MM.1S (cell line): ENCODE data around the gene CYP8B1.

Experiments used
- DNase-seq: peaks from one replicate; pipeline ENCODE4 v3.0.0-alpha.2; 2015
- H2AFZ ChIP-seq: fragments of 300-600 bp; sonication (generic); 2 replicates; pipeline ENCODE4 v1.6.0; 2016; ENCODE audit warnings: antibody characterized with exemption, low read length
- H3F3A ChIP-seq: fragments of 300-600 bp; sonication (generic); 2 replicates; pipeline ENCODE4 v1.6.1; 2016; ENCODE audit warnings: mild to moderate bottlenecking, antibody characterized with exemption, low read length, moderate library complexity, mixed read lengths; ENCODE audit not compliant: insufficient read depth
- H3K27ac ChIP-seq: fragments of 300-600 bp; sonication (generic); 2 replicates; pipeline ENCODE4 v1.5.1; 2016; ENCODE audit warnings: mild to moderate bottlenecking, low read length
- H3K27me3 ChIP-seq: fragments of 300-600 bp; sonication (generic); replicated peaks from 2 replicates; pipeline ENCODE4 v1.6.0; 2016; ENCODE audit warnings: low read length; ENCODE audit not compliant: insufficient read depth
- H3K36me3 ChIP-seq: fragments of 300-600 bp; sonication (generic); replicated peaks from 2 replicates; pipeline ENCODE4 v1.6.1; 2016; ENCODE audit warnings: mild to moderate bottlenecking, low read length, mixed read lengths; ENCODE audit not compliant: insufficient read depth
- H3K4me1 ChIP-seq: fragments of 300-600 bp; sonication (generic); 2 replicates; pipeline ENCODE4 v1.6.1; 2016; ENCODE audit warnings: low read length, mixed read lengths
- H3K4me2 ChIP-seq: fragments of 300-600 bp; sonication (generic); 2 replicates; pipeline ENCODE4 v1.6.0; 2016; ENCODE audit warnings: low read depth, low read length
- H3K4me3 ChIP-seq: fragments of 300-600 bp; sonication (generic); 2 replicates; pipeline ENCODE4 v1.5.1; 2016; ENCODE audit warnings: low read length, mixed read lengths
- H3K79me2 ChIP-seq: fragments of 300-600 bp; sonication (generic); 2 replicates; pipeline ENCODE4 v1.6.1; 2016; ENCODE audit warnings: mixed run types, low read length, mixed read lengths
- H3K9ac ChIP-seq: fragments of 300-600 bp; sonication (generic); 2 replicates; pipeline ENCODE4 v1.6.1; 2016; ENCODE audit warnings: low read length, mixed read lengths
- H3K9me2 ChIP-seq: fragments of 300-600 bp; sonication (generic); replicated peaks from 2 replicates; pipeline ENCODE4 v1.6.1; 2016; ENCODE audit warnings: mild to moderate bottlenecking, low read length, mixed read lengths; ENCODE audit not compliant: insufficient read depth
- H3K9me3 ChIP-seq: fragments of 300-600 bp; sonication (generic); replicated peaks from 2 replicates; pipeline ENCODE4 v1.6.1; 2016; ENCODE audit warnings: mild to moderate bottlenecking, low read length, mixed read lengths; ENCODE audit not compliant: insufficient read depth
- H4K20me1 ChIP-seq: fragments of 300-600 bp; sonication (generic); 2 replicates; pipeline ENCODE4 v1.6.1; 2016; ENCODE audit warnings: mild to moderate bottlenecking, low read length, moderate library complexity, mixed read lengths; ENCODE audit not compliant: insufficient read depth
- CTCF ChIP-seq: fragments of 300-600 bp; sonication (generic); IDR thresholded peaks from 2 replicates; pipeline ENCODE4 v1.5.1; 2016; ENCODE audit warnings: antibody characterized with exemption, low read length, mixed read lengths
- EZH2 ChIP-seq: fragments of 300-600 bp; sonication (generic); optimal IDR thresholded peaks from 2 replicates; pipeline ENCODE3; 2017; ENCODE audit warnings: low read depth, mild to moderate bottlenecking, antibody characterized with exemption, low read length, mixed read lengths
- EZH2phosphoT487 ChIP-seq: fragments of 300-600 bp; sonication (generic); IDR thresholded peaks from 2 replicates; pipeline ENCODE4 v1.6.1; 2018; ENCODE audit warnings: antibody characterized with exemption, low read length

The CYP8B1 gene

GRCh38 chr3:42846685-42847522 lies 28.8 kb downstream of the CYP8B1 start:
- TF ChIP-seq EZH2: no peak
- TF ChIP-seq EZH2phosphoT487: no peak
- TF ChIP-seq CTCF: no peak
- no peak for DNase-seq
- Histone ChIP-seq H3K4me1 (peaks cover 4% of the 10 kb centered on the region; the same call in 1 of the 2 replicates), H3K4me2 (peak overlapping the region; percentile 31; the same call in 1 of the 2 replicates), H4K20me1 (no peaks in the 10 kb centered on the region), H3K9me3 (no peaks in the 10 kb centered on the region), H3K9ac (no peak overlapping the region), H3K4me3 (no peak overlapping the region), H3F3A (no peaks in the 10 kb centered on the region), H3K9me2 (no peaks in the 10 kb centered on the region), H2AFZ (peak overlapping the region; percentile 12; the same call in 1 of the 2 replicates), H3K79me2 (no peaks in the 10 kb centered on the region), H3K36me3 (no peaks in the 10 kb centered on the region), H3K27ac (peak overlapping the region; percentile 4; the same call in 1 of the 2 replicates), H3K27me3 (no peaks in the 10 kb centered on the region)

GRCh38 chr3:42844815-42845214 lies 30.9 kb downstream of the CYP8B1 start:
- no peaks in the 10 kb centered on the region for H4K20me1 ChIP-seq
- H3F3A ChIP-seq: no peaks in the 10 kb centered on the region
- H3K36me3 ChIP-seq: no peaks in the 10 kb centered on the region
- no peaks in the 10 kb centered on the region for H3K9me2 ChIP-seq
- no peaks in the 10 kb centered on the region for H3K9me3 ChIP-seq
- no peaks in the 10 kb centered on the region for H3K79me2 ChIP-seq
- H3K4me3 ChIP-seq: no peak overlapping the region
- H3K27ac ChIP-seq: no peak overlapping the region
- H3K4me2 ChIP-seq: no peak overlapping the region
- H3K4me1 ChIP-seq: peaks cover 7% of the 10 kb centered on the region; the same call in 1 of the 2 replicates
- no peak for TF ChIP-seq EZH2
- H3K27me3 ChIP-seq: no peaks in the 10 kb centered on the region
- no peak for DNase-seq
- no peak overlapping the region for H3K9ac ChIP-seq
- H2AFZ ChIP-seq: no peak overlapping the region

GRCh38 chr3:42844412-42844713 lies 31.3 kb downstream of the CYP8B1 start:
- Histone ChIP-seq H4K20me1 (no peaks in the 10 kb centered on the region), H2AFZ (no peak overlapping the region), H3K79me2 (no peaks in the 10 kb centered on the region), H3F3A (no peaks in the 10 kb centered on the region), H3K9ac (no peak overlapping the region), H3K36me3 (no peaks in the 10 kb centered on the region), H3K4me1 (peaks cover 7% of the 10 kb centered on the region; the same call in 1 of the 2 replicates), H3K27ac (no peak overlapping the region), H3K4me3 (no peak overlapping the region), H3K9me2 (no peaks in the 10 kb centered on the region), H3K9me3 (no peaks in the 10 kb centered on the region), H3K27me3 (no peaks in the 10 kb centered on the region), H3K4me2 (no peak overlapping the region)
- DNase-seq: no peak
- TF ChIP-seq CTCF (no peak), EZH2 (no peak), EZH2phosphoT487 (no peak)
